Measurements from ENCODE around the gene HDAC8. TPM values are rescaled to one million over a fixed set of nuclear protein-coding genes. Genes with fewer than 3 reads are reported as not detected.
"Not testable (repeated sequence)": the region's sequence is repeated elsewhere in the genome, so short reads cannot be mapped to it uniquely, and the experiment has no call there.

HDAC8 gene
- total RNA-seq, 1 donor from 2014 or later = 28.4 TPM

GRCh38 chrX:72372735-72373134 lies 199.9 kb downstream of the HDAC8 start:
- no peak for DNase-seq

- DNase-seq = no peak
Measured at GRCh38 chrX:72371405-72371804, 201.2 kb downstream of the HDAC8 start.

GRCh38 chrX:72368796-72369195 lies 203.8 kb downstream of the HDAC8 start:
- DNase-seq = no peak

GRCh38 chrX:72367516-72367915 lies 205.1 kb downstream of the HDAC8 start:
- DNase-seq = no peak

- DNase-seq = peak; percentile 32
Measured at GRCh38 chrX:72366701-72367454, 205.8 kb downstream of the HDAC8 start.

- no peak for DNase-seq
Measured at GRCh38 chrX:72366178-72366577, 206.5 kb downstream of the HDAC8 start.

- no peak for DNase-seq
Measured at GRCh38 chrX:72365126-72365525, 207.5 kb downstream of the HDAC8 start.

- DNase-seq = no peak
Measured at GRCh38 chrX:72360326-72360725, 212.3 kb downstream of the HDAC8 start.

- no peak for DNase-seq
Measured at GRCh38 chrX:72358313-72358712, 214.3 kb downstream of the HDAC8 start.

- no peak for DNase-seq
Measured at GRCh38 chrX:72352786-72353185, 219.9 kb downstream of the HDAC8 start.

GRCh38 chrX:72351606-72352334 lies 220.9 kb downstream of the HDAC8 start:
- DNase-seq = peak; percentile 65

GRCh38 chrX:72349190-72349589 lies 223.5 kb downstream of the HDAC8 start:
- no peak for DNase-seq

GRCh38 chrX:72348247-72348979 lies 224.2 kb downstream of the HDAC8 start:
- no peak for DNase-seq

- DNase-seq = no peak
Measured at GRCh38 chrX:72347366-72347765, 225.3 kb downstream of the HDAC8 start.

- DNase-seq = no peak
Measured at GRCh38 chrX:72346302-72346949, 226.2 kb downstream of the HDAC8 start.

GRCh38 chrX:72340626-72341025 lies 232.0 kb downstream of the HDAC8 start:
- DNase-seq = peak; percentile 63

- DNase-seq = no peak
Measured at GRCh38 chrX:72340041-72340440, 232.6 kb downstream of the HDAC8 start.

GRCh38 chrX:72330131-72330530 lies 242.5 kb downstream of the HDAC8 start:
- DNase-seq = no peak

GRCh38 chrX:72326605-72327300 lies 245.9 kb downstream of the HDAC8 start:
- no peak for DNase-seq

GRCh38 chrX:72319651-72320050 lies 253.0 kb downstream of the HDAC8 start:
- not testable (repeated sequence) for DNase-seq

GRCh38 chrX:72317139-72317538 lies 255.5 kb downstream of the HDAC8 start:
- no peak for DNase-seq
